Testis (tissue), 3 donors: ENCODE data around the gene CA10. TPM values are rescaled to one million over a fixed set of nuclear protein-coding genes. Genes with fewer than 3 reads are reported as not detected.

ENCODE experiments used
- DNase-seq: peaks from one replicate; pipeline ENCODE4 v3.0.0-alpha.2; 2019
- H3K27ac ChIP-seq, 2 donors: fragments of 200-600 bp; sonication (generic); one replicate each; pipeline ENCODE4 v1.5.1; 2019
- H3K27me3 ChIP-seq: fragments of 200-600 bp; sonication (generic); one replicate; pipeline ENCODE4 v1.5.1; 2019
- H3K36me3 ChIP-seq: fragments of 200-600 bp; sonication (generic); one replicate; pipeline ENCODE4 v1.5.1; 2017; ENCODE audit warnings: low read depth; ENCODE audit errors: missing control alignments
- H3K4me1 ChIP-seq: fragments of 200-600 bp; sonication (generic); one replicate; pipeline ENCODE4 v1.5.1; 2019
- H3K4me3 ChIP-seq, 2 donors: fragments of 200-600 bp; sonication (generic); one replicate each; pipeline ENCODE4 v1.5.1; 2017 to 2019
- H3K9me3 ChIP-seq: fragments of 200-600 bp; sonication (generic); one replicate; pipeline ENCODE4 v1.5.1; 2017
- POLR2A ChIP-seq: fragments of 450-650 bp; IDR thresholded peaks from one replicate; pipeline ENCODE4 v1.6.1; 2017; ENCODE audit warnings: antibody characterized with exemption, mild to moderate bottlenecking, moderate library complexity
- WGBS, 2 donors: methylation state at CpG; one replicate each; pipeline ENCODE4 v1.1.5; 2018; 5-methylcytosine and 5-hydroxymethylcytosine counted together
- intact Hi-C: fragments of 100-400 bp; cut with DNase I; formaldehyde crosslinking; loops from one replicate; pipeline ENCODE4 v1.15.1; 2023; ENCODE audit warnings: low total_unique reads
- polyA plus RNA-seq: library from polyadenylated mRNA; stranded (reverse); fragments of 350-450 nt; fragmentation: Illumina TruSeq; extraction: RNeasy Lipid Tissue Mini Kit (QIAGEN cat#74804); gene quantifications from one replicate; pipeline ENCODE4 v1.2.3, GENCODE V29; 2014; ENCODE audit warnings: low read depth, low replicate concordance; ENCODE audit not compliant: insufficient read depth
- total RNA-seq, 2 donors: library from RNA; depleted of rRNA; stranded (reverse); fragments of >200 nt; gene quantifications; one replicate each; pipeline ENCODE4 v1.2.3, GENCODE V29; 2016
- TF ChIP-seq, protein P1 (sequence below), 3 experiments: fragments of 450-650 bp in 2 of 3; fragments of 200-600 bp in 1 of 3; sonication (generic) in 1 of 3; IDR thresholded peaks; one replicate each; pipeline ENCODE4 v1.5.1; 2016 to 2019; ENCODE audit warnings: antibody characterized with exemption in 3 of 3, mild to moderate bottlenecking in 2 of 3, moderate library complexity in 1 of 3

The CA10 gene
- total and polyA plus RNA-seq, 3 donors from 2014 or later = 5.0 to 30.7 (median 5.3) TPM

DNA sequence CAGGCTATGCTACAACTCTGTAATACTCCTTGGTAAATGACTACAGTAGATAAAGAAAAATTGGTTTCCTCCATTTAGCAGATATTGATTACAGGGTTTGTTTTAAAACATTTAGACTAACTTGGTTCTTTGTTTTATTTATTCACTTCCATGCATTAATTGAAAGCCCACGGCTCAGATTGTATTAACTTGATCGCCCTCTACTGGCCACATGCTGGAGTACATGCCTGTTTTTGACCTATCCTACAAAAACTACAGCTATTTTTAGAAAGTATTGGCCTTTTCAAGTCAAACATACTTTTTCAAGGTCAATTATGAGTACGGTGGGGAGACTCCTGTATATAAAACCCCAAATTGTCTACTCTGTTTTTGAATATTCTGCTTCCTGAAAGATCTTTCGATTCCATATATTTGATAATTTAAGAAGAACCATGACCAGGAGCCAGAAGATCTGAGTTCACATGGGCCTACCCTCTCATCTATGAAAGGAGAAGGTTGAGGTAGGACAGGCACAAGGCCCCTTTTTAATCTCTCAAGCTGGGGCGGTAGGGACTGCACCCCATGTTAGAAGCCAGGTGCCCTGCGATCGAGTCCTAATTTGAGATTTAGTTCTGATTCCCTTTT, 51.8 kb downstream of the CA10 start:
- TF ChIP-seq POLR2A = no peak
- TF ChIP-seq, protein P1, sequence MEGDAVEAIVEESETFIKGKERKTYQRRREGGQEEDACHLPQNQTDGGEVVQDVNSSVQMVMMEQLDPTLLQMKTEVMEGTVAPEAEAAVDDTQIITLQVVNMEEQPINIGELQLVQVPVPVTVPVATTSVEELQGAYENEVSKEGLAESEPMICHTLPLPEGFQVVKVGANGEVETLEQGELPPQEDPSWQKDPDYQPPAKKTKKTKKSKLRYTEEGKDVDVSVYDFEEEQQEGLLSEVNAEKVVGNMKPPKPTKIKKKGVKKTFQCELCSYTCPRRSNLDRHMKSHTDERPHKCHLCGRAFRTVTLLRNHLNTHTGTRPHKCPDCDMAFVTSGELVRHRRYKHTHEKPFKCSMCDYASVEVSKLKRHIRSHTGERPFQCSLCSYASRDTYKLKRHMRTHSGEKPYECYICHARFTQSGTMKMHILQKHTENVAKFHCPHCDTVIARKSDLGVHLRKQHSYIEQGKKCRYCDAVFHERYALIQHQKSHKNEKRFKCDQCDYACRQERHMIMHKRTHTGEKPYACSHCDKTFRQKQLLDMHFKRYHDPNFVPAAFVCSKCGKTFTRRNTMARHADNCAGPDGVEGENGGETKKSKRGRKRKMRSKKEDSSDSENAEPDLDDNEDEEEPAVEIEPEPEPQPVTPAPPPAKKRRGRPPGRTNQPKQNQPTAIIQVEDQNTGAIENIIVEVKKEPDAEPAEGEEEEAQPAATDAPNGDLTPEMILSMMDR (IDR thresholded peaks at IDR 0.05) = peak; percentile 67 to 84 (median 74)
- Histone ChIP-seq H3K27ac (no peak overlapping the region), H3K4me3 (no peak overlapping the region), H3K4me1 (no peaks in the 10 kb centered on the region), H3K36me3 (no peaks in the 10 kb centered on the region), H3K27me3 (no peaks in the 10 kb centered on the region), H3K9me3 (no peaks in the 10 kb centered on the region)
- intact Hi-C loops = no loop called here
- 44 to 47% methylated on average over 7 of the region's 7 CpGs for WGBS, 2 donors
- DNase-seq = peak; percentile 79

GRCh38 chr17:52106072-52106471, 52.4 kb downstream of the CA10 start:
- H3K4me3 ChIP-seq = no peak overlapping the region
- no peaks in the 10 kb centered on the region for H3K9me3 ChIP-seq
- intact Hi-C loops = no loop called here
- no peak overlapping the region for H3K27ac ChIP-seq
- no peaks in the 10 kb centered on the region for H3K27me3 ChIP-seq
- no peaks in the 10 kb centered on the region for H3K36me3 ChIP-seq
- no peak for TF ChIP-seq POLR2A
- TF ChIP-seq, protein P1 (IDR thresholded peaks at IDR 0.05) = no peak
- WGBS, 2 donors = 45 to 75% methylated on average over 8 of the region's 8 CpGs
- DNase-seq = no peak
- no peaks in the 10 kb centered on the region for H3K4me1 ChIP-seq

DNA sequence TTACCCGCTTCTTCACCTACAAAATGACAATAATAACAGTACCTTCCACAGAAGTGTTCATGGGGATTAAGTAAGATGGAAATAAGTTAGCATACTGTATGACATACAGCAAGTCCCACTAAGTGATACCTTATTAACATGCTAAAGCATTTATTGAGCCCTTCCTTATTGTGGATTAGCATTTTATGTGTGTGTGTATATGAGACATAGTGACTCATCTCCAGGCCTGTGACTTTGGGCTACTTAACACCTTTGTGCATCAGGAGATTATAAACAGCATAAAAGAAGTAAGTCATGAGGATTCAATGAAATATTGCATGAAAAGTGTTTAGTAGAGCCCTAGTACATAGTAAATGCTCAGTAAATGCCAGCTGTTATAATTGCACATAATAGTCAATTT, 52.9 kb downstream of the CA10 start:
- H3K4me1 ChIP-seq = no peaks in the 10 kb centered on the region
- intact Hi-C loops = no loop called here
- 88 to 95% methylated on average over 1 of the region's 1 CpG for WGBS, 2 donors
- TF ChIP-seq, protein P1 (IDR thresholded peaks at IDR 0.05) = no peak
- no peak for TF ChIP-seq POLR2A
- no peaks in the 10 kb centered on the region for H3K9me3 ChIP-seq
- no peak overlapping the region for H3K4me3 ChIP-seq
- H3K36me3 ChIP-seq = no peaks in the 10 kb centered on the region
- H3K27ac ChIP-seq = no peak overlapping the region
- H3K27me3 ChIP-seq = no peaks in the 10 kb centered on the region
- DNase-seq = no peak

DNA sequence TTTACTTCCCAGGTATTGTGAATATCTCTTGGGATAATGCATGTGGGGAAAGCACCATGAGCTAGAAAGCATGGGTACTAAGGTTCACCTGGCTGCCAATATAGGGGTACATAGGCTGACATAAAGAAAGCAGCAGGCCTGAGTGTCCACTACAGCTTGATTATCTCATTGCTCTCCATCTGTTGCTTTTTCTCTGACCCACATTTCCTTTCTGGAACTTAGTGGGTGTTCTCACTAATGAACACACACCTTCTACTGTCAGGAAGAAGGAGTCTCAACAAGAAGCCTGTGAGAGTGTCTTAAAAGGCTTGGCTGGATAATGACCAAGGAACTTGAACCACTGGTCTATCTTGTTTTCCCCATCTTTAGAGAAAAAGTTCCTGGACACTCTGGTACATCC, 62.5 kb downstream of the CA10 start:
- Histone ChIP-seq H3K27me3 (no peaks in the 10 kb centered on the region), H3K4me1 (no peaks in the 10 kb centered on the region), H3K27ac (no peak overlapping the region), H3K9me3 (no peaks in the 10 kb centered on the region), H3K4me3 (no peak overlapping the region), H3K36me3 (no peaks in the 10 kb centered on the region)
- TF ChIP-seq, protein P1 (IDR thresholded peaks at IDR 0.05) = no peak
- DNase-seq = no peak
- intact Hi-C loops = no loop called here

- no peak for TF ChIP-seq POLR2A
- TF ChIP-seq, protein P1 (IDR thresholded peaks at IDR 0.05) = no peak
- no peaks in the 10 kb centered on the region for H3K27me3 ChIP-seq
- no peaks in the 10 kb centered on the region for H3K4me1 ChIP-seq
- H3K4me3 ChIP-seq = no peak overlapping the region
- H3K36me3 ChIP-seq = no peaks in the 10 kb centered on the region
- intact Hi-C loops = no loop called here
- no peak for DNase-seq
- H3K27ac ChIP-seq = no peak overlapping the region
- 85 to 86% methylated on average over 2 of the region's 2 CpGs for WGBS, 2 donors
- H3K9me3 ChIP-seq = no peaks in the 10 kb centered on the region
Observed at GRCh38 chr17:52084176-52084575, 74.3 kb downstream of the CA10 start.
